Glomerular visceral epithelial cell (primary cell): Measurements from ENCODE around the gene NPFFR1.
"Not testable (repeated sequence)": the region's sequence is repeated elsewhere in the genome, so short reads cannot be mapped to it uniquely, and the experiment has no call there.

ENCODE experiments used
- DNase-seq: peaks from one replicate; pipeline ENCODE4 v3.0.0-alpha.2; 2016; ENCODE audit errors: extremely low spot score

Gene NPFFR1

GRCh38 chr10:70255329-70256299 lies 28.2 kb downstream of the NPFFR1 start:
- peak; percentile 60 for DNase-seq

- DNase-seq: no peak
Observed at GRCh38 chr10:70254778-70255328, 29.0 kb downstream of the NPFFR1 start.

- no peak for DNase-seq
Observed at GRCh38 chr10:70253878-70254765, 29.7 kb downstream of the NPFFR1 start.

- DNase-seq: no peak
Observed at GRCh38 chr10:70250961-70251680, 32.7 kb downstream of the NPFFR1 start.

GRCh38 chr10:70247360-70247759 lies 36.4 kb downstream of the NPFFR1 start:
- no peak for DNase-seq

- DNase-seq: no peak
Observed at GRCh38 chr10:70241081-70241480, 42.7 kb downstream of the NPFFR1 start.

- not testable (repeated sequence) for DNase-seq
Observed at GRCh38 chr10:70239986-70240385, 43.8 kb downstream of the NPFFR1 start.

GRCh38 chr10:70239077-70239976 lies 44.5 kb downstream of the NPFFR1 start:
- not testable (repeated sequence) for DNase-seq

GRCh38 chr10:70237958-70238536 lies 45.8 kb downstream of the NPFFR1 start:
- DNase-seq: not testable (repeated sequence)

- DNase-seq: no peak
Observed at GRCh38 chr10:70234668-70235447, 48.9 kb downstream of the NPFFR1 start.

GRCh38 chr10:70233939-70234300 lies 49.9 kb downstream of the NPFFR1 start:
- DNase-seq: no peak

- peak; percentile 97 for DNase-seq
Observed at GRCh38 chr10:70233109-70233938, 50.5 kb downstream of the NPFFR1 start, which contains the start of gene PPA1. Gene PPA1 (minus strand): TSS chr10:70233429. CDS start chr10:70233327, 102 bp downstream.

GRCh38 chr10:70232859-70233108 lies 51.0 kb downstream of the NPFFR1 start:
- DNase-seq: no peak

- DNase-seq: peak; percentile 59
Observed at GRCh38 chr10:70232155-70232858, 51.5 kb downstream of the NPFFR1 start.

GRCh38 chr10:70228491-70228890 lies 55.3 kb downstream of the NPFFR1 start:
- no peak for DNase-seq

GRCh38 chr10:70227548-70228320 lies 56.1 kb downstream of the NPFFR1 start:
- DNase-seq: peak; percentile 28

- DNase-seq: no peak
Observed at GRCh38 chr10:70223728-70224127, 60.1 kb downstream of the NPFFR1 start.
